Loucy (cell line): ENCODE measurements around the gene GPR78.

Experiments used
- H2AFZ ChIP-seq: fragments of 200-600 bp; sonication (generic); 2 replicates; pipeline ENCODE4 v1.6.0; 2016; ENCODE audit warnings: antibody characterized with exemption, mild to moderate bottlenecking, low read length, moderate library complexity
- H3F3A ChIP-seq: fragments of 200-600 bp; 2 replicates; pipeline ENCODE4 v1.6.0; 2016; ENCODE audit warnings: antibody characterized with exemption, low read depth, mild to moderate bottlenecking
- H3K27me3 ChIP-seq: fragments of 200-600 bp; sonication (generic); 2 replicates; pipeline ENCODE4 v1.6.1; 2014; ENCODE audit warnings: low read length, mild to moderate bottlenecking; ENCODE audit not compliant: insufficient read depth, poor library complexity, severe bottlenecking
- H3K36me3 ChIP-seq: fragments of 200-600 bp; sonication (generic); 2 replicates; pipeline ENCODE4 v1.6.1; 2016; ENCODE audit warnings: low read length; ENCODE audit not compliant: insufficient read depth
- H3K4me1 ChIP-seq: fragments of 200-600 bp; sonication (generic); 2 replicates; pipeline ENCODE4 v1.5.1; 2014; ENCODE audit warnings: low read length, mild to moderate bottlenecking; ENCODE audit not compliant: insufficient read depth, poor library complexity, severe bottlenecking
- H3K4me2 ChIP-seq: fragments of 200-600 bp; sonication (generic); 2 replicates; pipeline ENCODE4 v1.6.0; 2014; ENCODE audit warnings: antibody characterized with exemption, low read length, low read depth, mild to moderate bottlenecking; ENCODE audit not compliant: poor library complexity, severe bottlenecking
- H3K4me3 ChIP-seq: fragments of 200-600 bp; sonication (generic); 2 replicates; pipeline ENCODE4 v1.5.1; 2014; ENCODE audit warnings: low read length, mild to moderate bottlenecking, mixed read lengths; ENCODE audit not compliant: poor library complexity, severe bottlenecking
- H3K79me2 ChIP-seq: fragments of 200-600 bp; sonication (generic); 2 replicates; pipeline ENCODE4 v1.6.1; 2014; ENCODE audit warnings: low read length; ENCODE audit not compliant: insufficient read depth
- H3K9ac ChIP-seq: fragments of 200-600 bp; sonication (generic); 2 replicates; pipeline ENCODE4 v1.6.0; 2014; ENCODE audit warnings: mild to moderate bottlenecking, low read depth, low read length, moderate library complexity; ENCODE audit not compliant: poor library complexity, severe bottlenecking
- H3K9me2 ChIP-seq: fragments of 200-600 bp; sonication (generic); replicated peaks from 2 replicates; pipeline ENCODE4 v1.6.1; 2016; ENCODE audit warnings: low read depth, low read length, mixed read lengths
- H3K9me3 ChIP-seq: fragments of 200-600 bp; sonication (generic); 2 replicates; pipeline ENCODE4 v1.6.1; 2014; ENCODE audit warnings: mild to moderate bottlenecking, antibody characterized with exemption, low read length, low read depth; ENCODE audit not compliant: insufficient read depth
- H4K20me1 ChIP-seq: fragments of 200-600 bp; sonication (generic); 2 replicates; pipeline ENCODE4 v1.6.0; 2014; ENCODE audit warnings: antibody characterized with exemption, low read length, mild to moderate bottlenecking; ENCODE audit not compliant: insufficient read depth, poor library complexity, severe bottlenecking
- EZH2phosphoT487 ChIP-seq: fragments of 200-600 bp; IDR thresholded peaks from 2 replicates; pipeline ENCODE4 v1.6.1; 2018; ENCODE audit warnings: antibody characterized with exemption, mild to moderate bottlenecking, moderate library complexity, borderline replicate concordance
- TF ChIP-seq, protein P1 (sequence below): fragments of 200-600 bp; sonication (generic); conservative IDR thresholded peaks from 2 replicates; pipeline ENCODE4 v1.5.1; 2014; ENCODE audit warnings: mild to moderate bottlenecking, antibody characterized with exemption, low read length

GPR78 gene

GRCh38 chr4:8539661-8540060 is 40.5 kb upstream of the GPR78 start:
- H3F3A ChIP-seq: no peaks in the 10 kb centered on the region
- no peak overlapping the region for H3K4me2 ChIP-seq
- TF ChIP-seq, protein P1, sequence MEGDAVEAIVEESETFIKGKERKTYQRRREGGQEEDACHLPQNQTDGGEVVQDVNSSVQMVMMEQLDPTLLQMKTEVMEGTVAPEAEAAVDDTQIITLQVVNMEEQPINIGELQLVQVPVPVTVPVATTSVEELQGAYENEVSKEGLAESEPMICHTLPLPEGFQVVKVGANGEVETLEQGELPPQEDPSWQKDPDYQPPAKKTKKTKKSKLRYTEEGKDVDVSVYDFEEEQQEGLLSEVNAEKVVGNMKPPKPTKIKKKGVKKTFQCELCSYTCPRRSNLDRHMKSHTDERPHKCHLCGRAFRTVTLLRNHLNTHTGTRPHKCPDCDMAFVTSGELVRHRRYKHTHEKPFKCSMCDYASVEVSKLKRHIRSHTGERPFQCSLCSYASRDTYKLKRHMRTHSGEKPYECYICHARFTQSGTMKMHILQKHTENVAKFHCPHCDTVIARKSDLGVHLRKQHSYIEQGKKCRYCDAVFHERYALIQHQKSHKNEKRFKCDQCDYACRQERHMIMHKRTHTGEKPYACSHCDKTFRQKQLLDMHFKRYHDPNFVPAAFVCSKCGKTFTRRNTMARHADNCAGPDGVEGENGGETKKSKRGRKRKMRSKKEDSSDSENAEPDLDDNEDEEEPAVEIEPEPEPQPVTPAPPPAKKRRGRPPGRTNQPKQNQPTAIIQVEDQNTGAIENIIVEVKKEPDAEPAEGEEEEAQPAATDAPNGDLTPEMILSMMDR: no peak
- no peak for TF ChIP-seq EZH2phosphoT487

DNA sequence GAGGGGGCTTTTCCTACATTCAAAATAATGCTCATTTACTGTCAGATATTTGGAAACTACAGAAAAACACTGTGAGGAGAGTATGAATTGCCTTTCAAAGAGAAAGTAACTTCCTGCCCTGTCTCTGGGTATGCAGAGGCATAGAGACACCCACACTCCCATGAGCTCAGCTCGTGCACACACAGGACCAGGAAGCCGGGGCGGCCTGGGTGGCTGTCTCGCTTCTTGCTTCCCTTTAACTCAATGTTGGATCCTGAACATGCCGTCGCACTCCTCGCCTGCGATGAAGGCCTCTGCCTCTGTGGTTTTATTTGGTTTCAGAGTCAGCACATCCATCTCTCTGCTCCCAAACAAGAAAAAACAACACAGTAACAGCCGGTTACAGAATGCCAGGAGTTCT is 40.1 kb upstream of the GPR78 start:
- Histone ChIP-seq H3K36me3 (no peaks in the 10 kb centered on the region), H3K79me2 (no peaks in the 10 kb centered on the region), H3K9me3 (peaks cover 25% of the 10 kb centered on the region; the same call in 1 of the 2 replicates), H3K4me3 (no peak overlapping the region), H2AFZ (no peak overlapping the region), H4K20me1 (no peaks in the 10 kb centered on the region), H3K9ac (no peak overlapping the region), H3K27me3 (no peaks in the 10 kb centered on the region), H3K4me2 (no peak overlapping the region), H3K9me2 (no peaks in the 10 kb centered on the region), H3K4me1 (no peaks in the 10 kb centered on the region), H3F3A (no peaks in the 10 kb centered on the region)
- TF ChIP-seq, protein P1: no peak
- no peak for TF ChIP-seq EZH2phosphoT487

More at GRCh38 chr4:8539661-8540060, 40.5 kb upstream of the GPR78 start:
- Histone ChIP-seq H3K9ac (no peak overlapping the region), H3K79me2 (no peaks in the 10 kb centered on the region), H3K27me3 (no peaks in the 10 kb centered on the region), H3K4me1 (no peaks in the 10 kb centered on the region), H2AFZ (no peak overlapping the region), H3K36me3 (no peaks in the 10 kb centered on the region), H3K9me2 (no peaks in the 10 kb centered on the region), H3K9me3 (peaks cover 27% of the 10 kb centered on the region; the same call in 1 of the 2 replicates), H3K4me3 (no peak overlapping the region), H4K20me1 (no peaks in the 10 kb centered on the region)

- TF ChIP-seq, protein P1: no peak
- TF ChIP-seq EZH2phosphoT487: no peak
- Histone ChIP-seq H2AFZ (no peak overlapping the region), H3K4me1 (no peaks in the 10 kb centered on the region), H3K79me2 (no peaks in the 10 kb centered on the region), H3K4me3 (no peak overlapping the region), H3K4me2 (no peak overlapping the region), H3F3A (no peaks in the 10 kb centered on the region), H3K9me3 (peaks cover 25% of the 10 kb centered on the region; the same call in 1 of the 2 replicates), H3K27me3 (no peaks in the 10 kb centered on the region), H3K9ac (no peak overlapping the region), H3K36me3 (no peaks in the 10 kb centered on the region), H3K9me2 (no peaks in the 10 kb centered on the region), H4K20me1 (no peaks in the 10 kb centered on the region)
These were observed 39.6 kb upstream of the GPR78 start for GRCh38 chr4:8540586-8540985.
